ENCODE data around the gene NPIPB6.
"Not testable (repeated sequence)": the region's sequence is repeated elsewhere in the genome, so short reads cannot be mapped to it uniquely, and the experiment has no call there.

NPIPB6 gene

GRCh38 chr16:28363408-28363807, at the start of gene NPIPB6:
NPIPB6 (minus strand) TSS chr16:28363508; CDS start chr16:28362822, 686 bp downstream.
- not testable (repeated sequence) for DNase-seq

- DNase-seq = not testable (repeated sequence)
These were observed 40.1 kb upstream of the NPIPB6 start, which contains the start of gene EIF3CL for GRCh38 chr16:28403220-28404072. EIF3CL (minus strand) TSS chr16:28403841; CDS start chr16:28403618, 223 bp downstream.

GRCh38 chr16:28392054-28392453, 28.7 kb upstream of the NPIPB6 start:
- DNase-seq = not testable (repeated sequence)

GRCh38 chr16:28382177-28382867, 19.0 kb upstream of the NPIPB6 start:
- DNase-seq = not testable (repeated sequence)

- not testable (repeated sequence) for DNase-seq
These were observed 14.5 kb upstream of the NPIPB6 start for GRCh38 chr16:28377822-28378221.

GRCh38 chr16:28377108-28377625, 13.9 kb upstream of the NPIPB6 start:
- DNase-seq = not testable (repeated sequence)

- not testable (repeated sequence) for DNase-seq
These were observed 11.8 kb upstream of the NPIPB6 start for GRCh38 chr16:28375115-28375514.

GRCh38 chr16:28374281-28374680, 11.0 kb upstream of the NPIPB6 start:
- DNase-seq = not testable (repeated sequence)

- DNase-seq = not testable (repeated sequence)
These were observed 4.6 kb upstream of the NPIPB6 start for GRCh38 chr16:28367926-28368325.

- not testable (repeated sequence) for DNase-seq
These were observed 1.2 kb upstream of the NPIPB6 start for GRCh38 chr16:28364268-28365173.

GRCh38 chr16:28362600-28362999, 708 bp downstream of the NPIPB6 start:
- not testable (repeated sequence) for DNase-seq

- DNase-seq = not testable (repeated sequence)
These were observed 25.1 kb downstream of the NPIPB6 start for GRCh38 chr16:28338230-28338629.

- DNase-seq = not testable (repeated sequence)
These were observed 26.2 kb downstream of the NPIPB6 start for GRCh38 chr16:28336940-28337710.

GRCh38 chr16:28335678-28336077, 27.6 kb downstream of the NPIPB6 start:
- DNase-seq = not testable (repeated sequence)

- DNase-seq = not testable (repeated sequence)
These were observed 30.7 kb downstream of the NPIPB6 start for GRCh38 chr16:28332632-28333031.

GRCh38 chr16:28330981-28331380, 32.3 kb downstream of the NPIPB6 start:
- not testable (repeated sequence) for DNase-seq

- DNase-seq = not testable (repeated sequence)
These were observed 33.1 kb downstream of the NPIPB6 start for GRCh38 chr16:28330232-28330631.

- DNase-seq = peak; percentile 52 to 53
These were observed 36.3 kb downstream of the NPIPB6 start for GRCh38 chr16:28326881-28327610.

GRCh38 chr16:28324887-28325279, 38.4 kb downstream of the NPIPB6 start:
- no peak for DNase-seq

- no peak for DNase-seq
These were observed 38.9 kb downstream of the NPIPB6 start for GRCh38 chr16:28324235-28324886.

All from activated CD4-positive, alpha-beta T cell treated with anti-CD3 and anti-CD28 coated beads, Interleukin-2, amount 50 U/mL, for 4 hours (primary cell).